Endothelial cell of umbilical vein (primary cell): ENCODE results near the gene ACP4. TPM values are rescaled to one million over a fixed set of nuclear protein-coding genes. Genes with fewer than 3 reads are reported as not detected.
"Not testable (repeated sequence)": the region's sequence is repeated elsewhere in the genome, so short reads cannot be mapped to it uniquely, and the experiment has no call there.

Source experiments
- BruUV-seq: library from RNA; stranded (reverse); fragments of 400-500 nt; replicated peaks from 2 replicates; lab custom pipeline; 2021; lab: Mats Ljungman, UMichigan
- CTCF ChIA-PET: fragments of 300-600, 350-600 bp; sonication (Branson Sonifier 250); formaldehyde crosslinking; loops from one replicate; lab custom pipeline; 2021; ENCODE audit warnings: antibody characterized with exemption, inconsistent platforms; lab: Charles Lee
- POLR2A ChIA-PET: fragments of 300-600, 350-600 bp; sonication (Branson Sonifier 250); formaldehyde crosslinking; loops from one replicate; lab custom pipeline; 2021; ENCODE audit warnings: antibody characterized with exemption, inconsistent platforms; lab: Charles Lee
- DNase-seq: peaks from one replicate; pipeline ENCODE4 v3.0.0-alpha.2; 2011; ENCODE audit warnings: low read depth, low spot score
- FAIRE-seq: peaks from 2 replicates; lab custom pipeline; 2011; peaks lifted over from hg19 to GRCh38; lab: Jason Lieb, UNC
- H2AFZ ChIP-seq: 2 replicates; pipeline ENCODE4 v1.6.0; 2012; ENCODE audit warnings: low read depth, low read length, control low read depth, inconsistent platforms
- H3K27ac ChIP-seq: 2 replicates; pipeline ENCODE4 v1.5.1; 2011; ENCODE audit warnings: low read depth, mild to moderate bottlenecking, control low read depth, low read length, moderate library complexity; ENCODE audit not compliant: insufficient read depth
- H3K27me3 ChIP-seq, 2 experiments: 2 replicates each; pipeline versions ENCODE4 v1.6.0 to v1.6.1; 2011; ENCODE audit warnings: low read length in 2 of 2, mixed read lengths in 1 of 2; ENCODE audit not compliant: control insufficient read depth in 2 of 2, insufficient read depth in 2 of 2
- H3K36me3 ChIP-seq, 2 experiments: 2 replicates in 1 of 2; 3 replicates in 1 of 2; pipeline ENCODE4 v1.5.1; 2011; ENCODE audit warnings: low read length in 2 of 2, mild to moderate bottlenecking in 1 of 2, moderate library complexity in 1 of 2; ENCODE audit not compliant: control insufficient read depth in 2 of 2, insufficient read depth in 2 of 2; ENCODE audit errors: extremely low read depth in 1 of 2
- H3K4me1 ChIP-seq: 3 replicates; pipeline ENCODE4 v1.5.1; 2011; ENCODE audit warnings: mild to moderate bottlenecking, low read length; ENCODE audit not compliant: control insufficient read depth, insufficient read depth; ENCODE audit errors: extremely low read depth
- H3K4me2 ChIP-seq: 2 replicates; pipeline ENCODE4 v1.6.1; 2011; ENCODE audit warnings: low read length, control low read depth, mixed read lengths; ENCODE audit not compliant: insufficient read depth
- H3K4me3 ChIP-seq, 3 experiments: fragments of 200-600 bp in 1 of 3; sonication (generic), shearing (Covaris generic) in 1 of 3; replicated peaks in 1 of 3; 2 replicates each; pipeline ENCODE4 v1.5.1; 2011 to 2016; ENCODE audit warnings: control low read depth in 3 of 3, low read length in 3 of 3, mild to moderate bottlenecking in 2 of 3, inconsistent platforms in 1 of 3, low read depth in 1 of 3, moderate library complexity in 1 of 3; ENCODE audit not compliant: insufficient read depth in 1 of 3
- H3K79me2 ChIP-seq: 2 replicates; pipeline ENCODE4 v1.6.0; 2012; ENCODE audit warnings: low read length, inconsistent platforms; ENCODE audit not compliant: control insufficient read depth, insufficient read depth
- H3K9ac ChIP-seq: replicated peaks from 2 replicates; pipeline ENCODE3; 2011; ENCODE audit warnings: low read length, control low read depth; ENCODE audit not compliant: insufficient read depth; ENCODE audit errors: extremely low read depth
- H3K9me1 ChIP-seq: replicated peaks from 3 replicates; pipeline ENCODE4 v1.6.0; 2011; ENCODE audit warnings: mild to moderate bottlenecking, low read length; ENCODE audit not compliant: control insufficient read depth, insufficient read depth; ENCODE audit errors: extremely low read depth
- H3K9me3 ChIP-seq: replicated peaks from 2 replicates; pipeline ENCODE4 v1.5.1; 2012; ENCODE audit warnings: low read length, inconsistent platforms; ENCODE audit not compliant: control insufficient read depth, insufficient read depth
- H4K20me1 ChIP-seq: replicated peaks from 2 replicates; pipeline ENCODE3; 2011; ENCODE audit warnings: mild to moderate bottlenecking, low read length; ENCODE audit not compliant: control insufficient read depth, insufficient read depth; ENCODE audit errors: extremely low read depth
- EZH2 ChIP-seq: IDR thresholded peaks from 2 replicates; pipeline ENCODE4 v1.6.1; 2012; ENCODE audit warnings: borderline replicate concordance, low read depth, mild to moderate bottlenecking, moderate library complexity, low read length, inconsistent platforms; ENCODE audit not compliant: severe bottlenecking
- FOS ChIP-seq: IDR thresholded peaks from 2 replicates; pipeline ENCODE4 v1.6.1; 2011; ENCODE audit warnings: mild to moderate bottlenecking, low read length, moderate library complexity, borderline replicate concordance; ENCODE audit not compliant: insufficient read depth
- GATA2 ChIP-seq: IDR thresholded peaks from 2 replicates; pipeline ENCODE4 v1.7.0; 2011; ENCODE audit warnings: low read depth, mild to moderate bottlenecking, moderate library complexity, mixed read lengths, low read length; ENCODE audit not compliant: insufficient read length, insufficient read depth
- JUN ChIP-seq: IDR thresholded peaks from 2 replicates; pipeline ENCODE4 v1.6.1; 2011; ENCODE audit warnings: borderline replicate concordance, low read depth; ENCODE audit not compliant: insufficient read length, insufficient read depth
- MYC ChIP-seq: IDR thresholded peaks from one replicate; pipeline ENCODE4 v1.6.1; 2011; ENCODE audit warnings: mild to moderate bottlenecking, low read depth, low read length
- POLR2A ChIP-seq: IDR thresholded peaks from 2 replicates; pipeline ENCODE4 v1.6.1; 2012; ENCODE audit warnings: low read depth, mild to moderate bottlenecking, control low read depth, low read length
- POLR2AphosphoS5 ChIP-seq: IDR thresholded peaks from 2 replicates; pipeline ENCODE4 v1.6.1; 2012; ENCODE audit warnings: low read depth, mild to moderate bottlenecking, control low read depth, low read length, moderate library complexity; ENCODE audit not compliant: insufficient read depth
- dilution Hi-C: fragments of 300-500 bp; cut with MboI; formaldehyde crosslinking; loops from one replicate; pipeline ENCODE4 v1.15.0; 2019; ENCODE audit warnings: low sequenced_read_pairs; ENCODE audit not compliant: extremely low pct_ligation_motif_present
- intact Hi-C: fragments of 100-400 bp; cut with micrococcal nuclease; formaldehyde crosslinking; loops from one replicate; pipeline ENCODE4 v1.10.0; 2022
- polyA plus RNA-seq, 4 experiments: library from polyadenylated mRNA; depleted of rRNA in 3 of 4; stranded (reverse) in 3 of 4; unstranded in 1 of 4; fragments of >200 nt; gene quantifications; 2 replicates each; pipeline versions ENCODE4 v1.2.1 to v1.2.3, GENCODE V29; 2011 to 2012; ENCODE audit warnings: missing spikeins in 1 of 4
- total RNA-seq: library from RNA; stranded (reverse); gene quantifications from 2 replicates; pipeline ENCODE4 v1.2.3, GENCODE V29; 2021
- TF ChIP-seq, protein P1 (sequence below), 2 donors: IDR thresholded peaks; 1 replicate in 1 of 2; 2 replicates in 1 of 2; pipeline ENCODE4 v1.5.1; 2011; ENCODE audit warnings: low read length in 2 of 2, mild to moderate bottlenecking in 2 of 2, moderate library complexity in 2 of 2, control low read depth in 1 of 2, inconsistent platforms in 1 of 2, low read depth in 1 of 2; ENCODE audit not compliant: insufficient read depth in 1 of 2; ENCODE audit errors: extremely low read depth in 1 of 2
- TF ChIP-seq, protein P2 (sequence below): IDR thresholded peaks from 2 replicates; pipeline ENCODE4 v1.6.1; 2011; ENCODE audit not compliant: insufficient read depth, insufficient read length

Gene ACP4
- total and polyA plus RNA-seq, 2 donors (not counting 3 experiments of a cell fraction or from before 2014, with no cell fraction given), result not detected

DNA sequence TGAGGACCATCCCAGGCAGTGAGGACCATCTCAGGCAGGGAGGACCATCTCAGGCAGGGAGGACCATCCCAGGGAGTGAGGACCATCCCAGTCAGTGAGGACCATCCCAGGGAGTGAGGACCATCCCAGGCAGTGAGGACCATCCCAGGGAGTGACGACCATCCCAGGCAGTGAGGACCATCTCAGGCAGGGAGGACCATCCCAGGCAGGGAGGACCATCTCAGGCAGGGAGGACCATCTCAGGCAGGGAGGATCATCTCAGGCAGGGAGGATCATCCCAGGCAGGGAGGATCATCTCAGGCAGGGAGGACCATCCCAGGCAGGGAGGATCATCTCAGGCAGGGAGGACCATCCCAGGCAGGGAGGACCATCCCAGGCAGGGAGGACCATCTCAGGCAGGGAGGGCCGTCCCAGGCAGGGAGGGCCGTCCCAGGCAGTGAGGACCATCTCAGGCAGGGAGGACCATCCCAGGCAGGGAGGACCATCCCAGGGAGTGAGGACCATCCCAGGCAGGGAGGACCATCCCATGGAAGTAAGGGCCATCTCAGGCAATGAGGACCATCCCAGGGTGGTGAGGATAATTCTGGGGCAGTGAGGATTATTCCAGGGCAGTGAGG is 21.5 kb downstream of the ACP4 start:
- dilution Hi-C loops, result not testable (repeated sequence)

DNA sequence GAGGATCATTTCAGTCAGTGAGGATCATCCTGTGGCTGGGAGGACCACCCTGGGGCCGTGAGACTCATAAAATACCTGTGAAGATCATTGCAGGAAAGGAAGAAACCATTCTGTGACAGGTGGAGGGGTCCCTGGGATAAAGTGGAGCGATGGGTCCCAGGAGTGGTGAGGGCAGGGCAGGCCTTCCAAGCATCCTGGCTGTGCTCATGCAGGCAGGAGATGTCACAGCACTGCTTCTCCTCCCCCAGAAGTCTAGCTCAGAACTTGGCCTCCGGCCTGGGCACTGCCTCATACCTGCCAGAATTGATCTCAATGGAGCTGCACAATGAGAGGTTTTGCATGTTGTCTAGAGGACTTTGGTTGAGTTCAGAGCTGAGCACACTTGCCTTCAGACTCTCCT is 22.3 kb downstream of the ACP4 start:
- no peaks in the 10 kb centered on the region for H3K4me1 ChIP-seq
- peaks cover 0 to 5% of the 10 kb centered on the region in 2 experiments for H3K27me3 ChIP-seq
- TF ChIP-seq POLR2A (no peak), EZH2 (no peak), JUN (no peak), GATA2 (no peak), MYC (no peak), POLR2AphosphoS5 (no peak), FOS (no peak)
- TF ChIP-seq, protein P1, sequence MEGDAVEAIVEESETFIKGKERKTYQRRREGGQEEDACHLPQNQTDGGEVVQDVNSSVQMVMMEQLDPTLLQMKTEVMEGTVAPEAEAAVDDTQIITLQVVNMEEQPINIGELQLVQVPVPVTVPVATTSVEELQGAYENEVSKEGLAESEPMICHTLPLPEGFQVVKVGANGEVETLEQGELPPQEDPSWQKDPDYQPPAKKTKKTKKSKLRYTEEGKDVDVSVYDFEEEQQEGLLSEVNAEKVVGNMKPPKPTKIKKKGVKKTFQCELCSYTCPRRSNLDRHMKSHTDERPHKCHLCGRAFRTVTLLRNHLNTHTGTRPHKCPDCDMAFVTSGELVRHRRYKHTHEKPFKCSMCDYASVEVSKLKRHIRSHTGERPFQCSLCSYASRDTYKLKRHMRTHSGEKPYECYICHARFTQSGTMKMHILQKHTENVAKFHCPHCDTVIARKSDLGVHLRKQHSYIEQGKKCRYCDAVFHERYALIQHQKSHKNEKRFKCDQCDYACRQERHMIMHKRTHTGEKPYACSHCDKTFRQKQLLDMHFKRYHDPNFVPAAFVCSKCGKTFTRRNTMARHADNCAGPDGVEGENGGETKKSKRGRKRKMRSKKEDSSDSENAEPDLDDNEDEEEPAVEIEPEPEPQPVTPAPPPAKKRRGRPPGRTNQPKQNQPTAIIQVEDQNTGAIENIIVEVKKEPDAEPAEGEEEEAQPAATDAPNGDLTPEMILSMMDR (IDR thresholded peaks at IDR 0.05; ENCODE audit: extremely low read depth in 1 of 2, insufficient read depth in 1 of 2, low read depth in 1 of 2, low read length in 2 of 2), result no peak
- TF ChIP-seq, protein P2, sequence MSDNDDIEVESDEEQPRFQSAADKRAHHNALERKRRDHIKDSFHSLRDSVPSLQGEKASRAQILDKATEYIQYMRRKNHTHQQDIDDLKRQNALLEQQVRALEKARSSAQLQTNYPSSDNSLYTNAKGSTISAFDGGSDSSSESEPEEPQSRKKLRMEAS, result no peak
- BruUV-seq, result no TSS peak
- H2AFZ ChIP-seq, result no peak overlapping the region
- ChIA-PET POLR2A (no interaction called here), CTCF (no interaction called here)
- no peak overlapping the region for H3K27ac ChIP-seq
- DNase-seq, result no peak
- H3K9ac ChIP-seq, result no peak overlapping the region
- H4K20me1 ChIP-seq, result no peaks in the 10 kb centered on the region
- no peak for FAIRE-seq
- dilution Hi-C loops (no loop called here), intact Hi-C loops (no loop called here)
- H3K4me3 ChIP-seq, result no peak overlapping the region
- no peak overlapping the region for H3K4me2 ChIP-seq
- H3K9me1 ChIP-seq, result no peaks in the 10 kb centered on the region
- H3K79me2 ChIP-seq, result no peaks in the 10 kb centered on the region
- no peaks in the 10 kb centered on the region for H3K36me3 ChIP-seq
- no peaks in the 10 kb centered on the region for H3K9me3 ChIP-seq

More for the DNA sequence above, 21.5 kb downstream of the ACP4 start:
- H3K4me2 ChIP-seq, BruUV-seq, DNase-seq, FAIRE-seq, H3K79me2 ChIP-seq, H3K27me3 ChIP-seq, CTCF ChIA-PET, POLR2A ChIA-PET, H3K4me1 ChIP-seq, H3K9me3 ChIP-seq, intact Hi-C loops, H2AFZ ChIP-seq, H3K9me1 ChIP-seq, H3K4me3 ChIP-seq, H3K27ac ChIP-seq, H3K36me3 ChIP-seq, H3K9ac ChIP-seq, H4K20me1 ChIP-seq: not testable (repeated sequence)
